Measurements from ENCODE around the gene GNS. TPM values are rescaled to one million over a fixed set of nuclear protein-coding genes. Genes with fewer than 3 reads are reported as not detected.

Gene GNS
- total and polyA plus RNA-seq, 4 donors, result 27.8 to 78.6 (median 57.4) TPM

GRCh38 chr12:64700532-64700931 is 58.7 kb downstream of the GNS start:
- Histone ChIP-seq H3K27me3 (ENCODE audit: control insufficient read depth in 4 of 4, insufficient read depth in 4 of 4, low read length in 3 of 4) (no peaks in the 10 kb centered on the region), H3K4me3 (ENCODE audit: low read depth in 1 of 3, low read length in 3 of 3) (no peak overlapping the region), H3K9me3 (ENCODE audit: control insufficient read depth in 4 of 4, low read length in 3 of 4) (no peaks in the 10 kb centered on the region), H3K36me3 (ENCODE audit: control insufficient read depth in 4 of 4, insufficient read depth in 3 of 4, low read depth in 1 of 4, low read length in 3 of 4) (peaks cover 0 to 1% (median under 1%) of the 10 kb centered on the region in 4 donors), H3K27ac (ENCODE audit: low read depth in 1 of 2, low read length in 2 of 2) (no peak overlapping the region), H3K4me1 (ENCODE audit: control insufficient read depth in 4 of 4, insufficient read depth in 4 of 4, low read length in 3 of 4) (peaks cover 0 to 4% (median 0%) of the 10 kb centered on the region in 4 donors), H3K9ac (ENCODE audit: low read depth in 1 of 2, low read length in 2 of 2) (no peak overlapping the region)
- DNase-seq (ENCODE audit: low spot score), result no peak
- TF ChIP-seq JUND (IDR thresholded peaks at IDR 0.05), result no peak
- TF ChIP-seq, protein P1, sequence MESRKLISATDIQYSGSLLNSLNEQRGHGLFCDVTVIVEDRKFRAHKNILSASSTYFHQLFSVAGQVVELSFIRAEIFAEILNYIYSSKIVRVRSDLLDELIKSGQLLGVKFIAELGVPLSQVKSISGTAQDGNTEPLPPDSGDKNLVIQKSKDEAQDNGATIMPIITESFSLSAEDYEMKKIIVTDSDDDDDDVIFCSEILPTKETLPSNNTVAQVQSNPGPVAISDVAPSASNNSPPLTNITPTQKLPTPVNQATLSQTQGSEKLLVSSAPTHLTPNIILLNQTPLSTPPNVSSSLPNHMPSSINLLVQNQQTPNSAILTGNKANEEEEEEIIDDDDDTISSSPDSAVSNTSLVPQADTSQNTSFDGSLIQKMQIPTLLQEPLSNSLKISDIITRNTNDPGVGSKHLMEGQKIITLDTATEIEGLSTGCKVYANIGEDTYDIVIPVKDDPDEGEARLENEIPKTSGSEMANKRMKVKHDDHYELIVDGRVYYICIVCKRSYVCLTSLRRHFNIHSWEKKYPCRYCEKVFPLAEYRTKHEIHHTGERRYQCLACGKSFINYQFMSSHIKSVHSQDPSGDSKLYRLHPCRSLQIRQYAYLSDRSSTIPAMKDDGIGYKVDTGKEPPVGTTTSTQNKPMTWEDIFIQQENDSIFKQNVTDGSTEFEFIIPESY (IDR thresholded peaks at IDR 0.05), result no peak
- WGBS, result 94% methylated on average over 1 of the region's 1 CpG

DNA sequence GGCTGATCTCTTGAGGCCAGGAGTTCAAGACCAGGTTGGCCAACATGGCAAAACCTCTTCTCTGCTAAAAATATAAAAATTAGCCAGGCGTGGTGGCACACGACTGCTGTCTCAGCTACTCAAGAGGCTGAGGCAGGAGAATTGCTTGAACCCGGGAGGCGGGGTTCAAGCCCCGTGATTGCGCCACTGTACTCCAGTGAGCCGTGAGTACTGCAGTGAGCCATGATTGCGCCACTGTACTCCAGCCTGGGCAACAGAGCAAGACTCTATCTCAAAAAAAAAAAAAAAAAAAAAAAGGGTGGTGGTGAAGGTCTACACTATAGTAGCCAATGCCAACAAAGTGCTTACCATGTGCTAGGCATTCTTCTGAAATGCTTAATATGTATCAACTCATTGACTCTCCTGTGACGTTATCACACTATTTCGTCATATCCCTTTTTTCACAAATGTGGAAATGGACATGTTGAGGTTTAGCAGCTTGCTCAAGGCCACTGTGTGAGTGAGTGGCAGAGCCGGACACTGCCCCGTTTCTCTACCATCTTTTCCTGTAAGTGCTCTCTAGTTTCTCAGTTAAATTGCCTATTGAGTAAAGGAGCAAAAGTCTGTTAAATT is 59.6 kb downstream of the GNS start:
- Histone ChIP-seq H3K27ac (ENCODE audit: low read depth in 1 of 2, low read length in 2 of 2) (peak overlapping the region in 1 of 2 donors; percentile 11), H3K27me3 (ENCODE audit: control insufficient read depth in 4 of 4, insufficient read depth in 4 of 4, low read length in 3 of 4) (no peaks in the 10 kb centered on the region), H3K9ac (ENCODE audit: low read depth in 1 of 2, low read length in 2 of 2) (no peak overlapping the region), H3K9me3 (ENCODE audit: control insufficient read depth in 4 of 4, low read length in 3 of 4) (no peaks in the 10 kb centered on the region), H3K36me3 (ENCODE audit: control insufficient read depth in 4 of 4, insufficient read depth in 3 of 4, low read depth in 1 of 4, low read length in 3 of 4) (peaks cover 1 to 4% (median 3%) of the 10 kb centered on the region in 4 donors), H3K4me3 (ENCODE audit: low read depth in 1 of 3, low read length in 3 of 3) (no peak overlapping the region), H3K4me1 (ENCODE audit: control insufficient read depth in 4 of 4, insufficient read depth in 4 of 4, low read length in 3 of 4) (peaks cover 0 to 4% (median 0%) of the 10 kb centered on the region in 4 donors)
- 86% methylated on average over 12 of the region's 12 CpGs for WGBS
- DNase-seq (ENCODE audit: low spot score), result no peak
- TF ChIP-seq REST (IDR thresholded peaks at IDR 0.05) (no peak), JUND (IDR thresholded peaks at IDR 0.05) (no peak), FOXA2 (IDR thresholded peaks at IDR 0.05) (no peak), HNF4A (conservative IDR thresholded peaks at IDR 0.05) (no peak), FOXA1 (IDR thresholded peaks at IDR 0.05) (no peak), EGR1 (IDR thresholded peaks at IDR 0.05; ENCODE audit: low read depth in 2 of 2) (no peak), NR2F2 (IDR thresholded peaks at IDR 0.05) (no peak), GABPA (IDR thresholded peaks at IDR 0.05 in 1 of 2, conservative IDR thresholded peaks at IDR 0.05 in 1 of 2) (no peak)
- TF ChIP-seq, protein P2, sequence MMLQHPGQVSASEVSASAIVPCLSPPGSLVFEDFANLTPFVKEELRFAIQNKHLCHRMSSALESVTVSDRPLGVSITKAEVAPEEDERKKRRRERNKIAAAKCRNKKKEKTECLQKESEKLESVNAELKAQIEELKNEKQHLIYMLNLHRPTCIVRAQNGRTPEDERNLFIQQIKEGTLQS (IDR thresholded peaks at IDR 0.05), result no peak
- TF ChIP-seq, protein P3, sequence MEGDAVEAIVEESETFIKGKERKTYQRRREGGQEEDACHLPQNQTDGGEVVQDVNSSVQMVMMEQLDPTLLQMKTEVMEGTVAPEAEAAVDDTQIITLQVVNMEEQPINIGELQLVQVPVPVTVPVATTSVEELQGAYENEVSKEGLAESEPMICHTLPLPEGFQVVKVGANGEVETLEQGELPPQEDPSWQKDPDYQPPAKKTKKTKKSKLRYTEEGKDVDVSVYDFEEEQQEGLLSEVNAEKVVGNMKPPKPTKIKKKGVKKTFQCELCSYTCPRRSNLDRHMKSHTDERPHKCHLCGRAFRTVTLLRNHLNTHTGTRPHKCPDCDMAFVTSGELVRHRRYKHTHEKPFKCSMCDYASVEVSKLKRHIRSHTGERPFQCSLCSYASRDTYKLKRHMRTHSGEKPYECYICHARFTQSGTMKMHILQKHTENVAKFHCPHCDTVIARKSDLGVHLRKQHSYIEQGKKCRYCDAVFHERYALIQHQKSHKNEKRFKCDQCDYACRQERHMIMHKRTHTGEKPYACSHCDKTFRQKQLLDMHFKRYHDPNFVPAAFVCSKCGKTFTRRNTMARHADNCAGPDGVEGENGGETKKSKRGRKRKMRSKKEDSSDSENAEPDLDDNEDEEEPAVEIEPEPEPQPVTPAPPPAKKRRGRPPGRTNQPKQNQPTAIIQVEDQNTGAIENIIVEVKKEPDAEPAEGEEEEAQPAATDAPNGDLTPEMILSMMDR (IDR thresholded peaks at IDR 0.05; ENCODE audit: low read depth, low read length, missing input control), result no peak

All from liver (tissue), 9 donors.